T47D (cell line): ENCODE data around the gene CACNA1B.
A peak's percentile ranks its signal among the peaks of the same experiment; 100 is the strongest.

Source experiments
- DNase-seq, 2 experiments: peaks; one replicate each; pipeline versions ENCODE4 v3.0.0 to v3.0.0-alpha.2; 2011 to 2012; ENCODE audit warnings: low read depth in 1 of 2, low spot score in 1 of 2
- JUND ChIP-seq: IDR thresholded peaks from 2 replicates; pipeline ENCODE4 v1.6.1; 2012; ENCODE audit warnings: low read depth
- in situ Hi-C: cut with HindIII; loops from 2 replicates; pipeline ENCODE4 v1.10.0; 2016; ENCODE audit warnings: low sequenced_read_pairs, low pct_unique_long_range_greater_than_20kb

The CACNA1B gene

GRCh38 chr9:138053996-138054752 is 176.6 kb downstream of the CACNA1B start:
- in situ Hi-C loops = no loop called here
- DNase-seq = peak; percentile 66 to 89
- TF ChIP-seq JUND = no peak

GRCh38 chr9:138057726-138058125 is 180.1 kb downstream of the CACNA1B start:
- no peak for TF ChIP-seq JUND
- no peak for DNase-seq
- in situ Hi-C loops = no loop called here

GRCh38 chr9:138058181-138058580 is 180.6 kb downstream of the CACNA1B start:
- DNase-seq = no peak
- no peak for TF ChIP-seq JUND
- in situ Hi-C loops = no loop called here

GRCh38 chr9:138059196-138059595 is 181.6 kb downstream of the CACNA1B start:
- no peak for TF ChIP-seq JUND
- no peak for DNase-seq
- in situ Hi-C loops = no loop called here

- TF ChIP-seq JUND = no peak
- no peak for DNase-seq
- in situ Hi-C loops = no loop called here
Observed at GRCh38 chr9:138060365-138060764, 182.8 kb downstream of the CACNA1B start.

GRCh38 chr9:138060881-138061280 is 183.3 kb downstream of the CACNA1B start:
- in situ Hi-C loops = no loop called here
- DNase-seq = no peak
- no peak for TF ChIP-seq JUND

- DNase-seq = no peak
- no peak for TF ChIP-seq JUND
- in situ Hi-C loops = no loop called here
Observed at GRCh38 chr9:138061631-138062030, 184.0 kb downstream of the CACNA1B start.

GRCh38 chr9:138062196-138062595 is 184.6 kb downstream of the CACNA1B start:
- TF ChIP-seq JUND = no peak
- DNase-seq = no peak
- in situ Hi-C loops = no loop called here

GRCh38 chr9:138063033-138063432 is 185.5 kb downstream of the CACNA1B start:
- no peak for DNase-seq
- in situ Hi-C loops = no loop called here
- no peak for TF ChIP-seq JUND

- TF ChIP-seq JUND = no peak
- in situ Hi-C loops = no loop called here
- no peak for DNase-seq
Observed at GRCh38 chr9:138063785-138064184, 186.2 kb downstream of the CACNA1B start.

GRCh38 chr9:138064547-138064946 is 187.0 kb downstream of the CACNA1B start:
- in situ Hi-C loops = no loop called here
- no peak for TF ChIP-seq JUND
- no peak for DNase-seq

GRCh38 chr9:138065287-138065686 is 187.7 kb downstream of the CACNA1B start:
- in situ Hi-C loops = no loop called here
- no peak for DNase-seq
- no peak for TF ChIP-seq JUND

- TF ChIP-seq JUND = no peak
- DNase-seq = peak in 1 of 2 experiments; percentile 45
- in situ Hi-C loops = no loop called here
Observed at GRCh38 chr9:138066049-138066448, 188.5 kb downstream of the CACNA1B start.
